ENCODE results near the gene ZC3H15. TPM values are rescaled to one million over a fixed set of nuclear protein-coding genes. Genes with fewer than 3 reads are reported as not detected.
A peak's percentile ranks its signal among the peaks of the same experiment; 100 is the strongest.

The ZC3H15 gene
- total and polyA plus RNA-seq, 2 of the 8 experiments (the other 6 are each of a cell fraction or from before 2014, with no cell fraction given) = 32.0 to 80.8 TPM

DNA sequence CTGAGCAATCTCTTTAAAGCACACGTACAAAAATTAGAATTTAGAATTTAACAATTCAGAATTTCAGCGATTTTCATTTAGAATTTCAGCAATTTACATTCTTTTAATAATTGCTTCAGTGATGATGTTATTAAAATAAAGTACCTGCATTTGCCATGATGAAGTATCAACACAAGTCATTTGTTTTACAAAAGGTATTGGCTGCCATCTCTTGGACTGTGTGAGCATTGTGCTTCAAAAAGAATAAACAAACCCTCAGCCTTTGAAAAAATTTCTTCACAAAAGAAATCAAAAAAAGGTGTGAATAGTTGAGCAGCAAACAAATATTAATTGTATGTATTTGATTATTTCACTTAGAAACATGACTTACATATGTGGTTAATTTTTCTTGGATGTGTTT, 27.1 kb upstream of the ZC3H15 start (continued):
- TF ChIP-seq RAD21 (IDR thresholded peaks at IDR 0.05 in 1 of 2, conservative IDR thresholded peaks at IDR 0.05 in 1 of 2; ENCODE audit: low read depth in 2 of 2, low read length in 2 of 2) (peak; percentile 51 to 61), SIX5 (IDR thresholded peaks at IDR 0.05; ENCODE audit: low read depth, low read length) (no peak)

All from H1 (cell line).